C1 segment of cervical spinal cord (tissue), 14 donors: ENCODE results near the gene AP5Z1.

Experiments used
- DNase-seq, 14 donors: peaks; one replicate each; lab custom pipeline; 2025; lab: John Stamatoyannopoulos, UW

Gene AP5Z1

GRCh38 chr7:4820967-4821471 lies 45.6 kb downstream of the AP5Z1 start:
- DNase-seq = no peak

GRCh38 chr7:4822677-4823076 lies 47.3 kb downstream of the AP5Z1 start:
- no peak for DNase-seq

GRCh38 chr7:4823441-4824119 lies 48.2 kb downstream of the AP5Z1 start:
- DNase-seq = peak in 1 of 14 donors; percentile 71

GRCh38 chr7:4824120-4824775 lies 48.8 kb downstream of the AP5Z1 start:
- DNase-seq = peak in 5 of 14 donors; percentile 5 to 38 (median 15)

- no peak for DNase-seq
Observed at GRCh38 chr7:4825081-4825480, 49.7 kb downstream of the AP5Z1 start.

- DNase-seq = no peak
Observed at GRCh38 chr7:4828720-4829383, 53.4 kb downstream of the AP5Z1 start.

GRCh38 chr7:4830176-4830575 lies 54.8 kb downstream of the AP5Z1 start:
- peak in 7 of 14 donors; percentile 4 to 26 (median 16) for DNase-seq

- no peak for DNase-seq
Observed at GRCh38 chr7:4831723-4832495, 56.5 kb downstream of the AP5Z1 start.

GRCh38 chr7:4832711-4833110 lies 57.3 kb downstream of the AP5Z1 start:
- no peak for DNase-seq

GRCh38 chr7:4833176-4833575 lies 57.8 kb downstream of the AP5Z1 start:
- DNase-seq = no peak

- no peak for DNase-seq
Observed at GRCh38 chr7:4833691-4834600, 58.5 kb downstream of the AP5Z1 start.

GRCh38 chr7:4834601-4835397 lies 59.4 kb downstream of the AP5Z1 start:
- DNase-seq = no peak

- no peak for DNase-seq
Observed at GRCh38 chr7:4835398-4836205, 60.2 kb downstream of the AP5Z1 start.

GRCh38 chr7:4836206-4836661 lies 60.8 kb downstream of the AP5Z1 start:
- DNase-seq = no peak

- DNase-seq = peak in 1 of 14 donors; percentile 27
Observed at GRCh38 chr7:4837041-4837802, 61.8 kb downstream of the AP5Z1 start.

GRCh38 chr7:4837803-4838625 lies 62.6 kb downstream of the AP5Z1 start:
- peak in 1 of 14 donors; percentile 41 for DNase-seq
